ENCODE measurements around the gene ATG2B. TPM values are rescaled to one million over a fixed set of nuclear protein-coding genes. Genes with fewer than 3 reads are reported as not detected.

The ATG2B gene
- total and polyA plus RNA-seq, 8 donors = 19.5 to 44.1 (median 32.6) TPM

GRCh38 chr14:96383445-96383844 lies 20.3 kb upstream of the ATG2B start:
- no peak for ATAC-seq
- no peaks in the 10 kb centered on the region for H3K4me1 ChIP-seq
- TF ChIP-seq CTCF (IDR thresholded peaks at IDR 0.05) = no peak
- H3K36me3 ChIP-seq = peaks cover 0 to 46% of the 10 kb centered on the region in 2 donors
- no peak for DNase-seq
- H3K27me3 ChIP-seq = no peaks in the 10 kb centered on the region
- intact Hi-C loops (cut with DNase I) = no loop called here
- no peak overlapping the region for H3K27ac ChIP-seq
- no peak overlapping the region for H3K4me3 ChIP-seq
- H3K9me3 ChIP-seq = no peaks in the 10 kb centered on the region

- H3K36me3 ChIP-seq = peaks cover 0 to 35% of the 10 kb centered on the region in 2 donors
- H3K4me3 ChIP-seq = no peak overlapping the region
- intact Hi-C loops (cut with DNase I) = no loop called here
- no peaks in the 10 kb centered on the region for H3K4me1 ChIP-seq
- ATAC-seq (no peak), DNase-seq (no peak)
- no peaks in the 10 kb centered on the region for H3K9me3 ChIP-seq
- no peak for TF ChIP-seq CTCF (IDR thresholded peaks at IDR 0.05)
- no peaks in the 10 kb centered on the region for H3K27me3 ChIP-seq
- no peak overlapping the region for H3K27ac ChIP-seq
Observed at GRCh38 chr14:96380735-96381134, 17.6 kb upstream of the ATG2B start.

GRCh38 chr14:96376093-96376492 lies 13.0 kb upstream of the ATG2B start:
- DNase-seq (no peak), ATAC-seq (no peak)
- no peaks in the 10 kb centered on the region for H3K9me3 ChIP-seq
- H3K27me3 ChIP-seq = no peaks in the 10 kb centered on the region
- H3K4me1 ChIP-seq = no peaks in the 10 kb centered on the region
- H3K36me3 ChIP-seq = no peaks in the 10 kb centered on the region
- intact Hi-C loops (cut with DNase I) = no loop called here
- TF ChIP-seq CTCF (IDR thresholded peaks at IDR 0.05) = no peak
- H3K27ac ChIP-seq = no peak overlapping the region
- H3K4me3 ChIP-seq = no peak overlapping the region

GRCh38 chr14:96373538-96373937 lies 10.4 kb upstream of the ATG2B start:
- TF ChIP-seq CTCF (IDR thresholded peaks at IDR 0.05) = no peak
- no peaks in the 10 kb centered on the region for H3K36me3 ChIP-seq
- ATAC-seq = no peak

GRCh38 chr14:96370528-96370927 lies 7.4 kb upstream of the ATG2B start:
- H3K27me3 ChIP-seq = no peaks in the 10 kb centered on the region
- no peak for TF ChIP-seq CTCF (IDR thresholded peaks at IDR 0.05)
- DNase-seq = no peak
- no peak for ATAC-seq
- H3K9me3 ChIP-seq = no peaks in the 10 kb centered on the region
- no peak overlapping the region for H3K27ac ChIP-seq
- H3K4me3 ChIP-seq = no peak overlapping the region
- intact Hi-C loops (cut with DNase I) = no loop called here
- no peaks in the 10 kb centered on the region for H3K36me3 ChIP-seq
- peaks cover 0 to 4% of the 10 kb centered on the region in 2 donors for H3K4me1 ChIP-seq

More at GRCh38 chr14:96373538-96373937, 10.4 kb upstream of the ATG2B start:
- no peaks in the 10 kb centered on the region for H3K4me1 ChIP-seq
- no peaks in the 10 kb centered on the region for H3K9me3 ChIP-seq
- intact Hi-C loops (cut with DNase I) = no loop called here
- no peak overlapping the region for H3K27ac ChIP-seq
- H3K27me3 ChIP-seq = no peaks in the 10 kb centered on the region
- no peak for DNase-seq
- H3K4me3 ChIP-seq = no peak overlapping the region

Data from left lung (tissue), 10 donors.